T-cell (primary cell): ENCODE results near the gene ZMAT2. TPM values are rescaled to one million over a fixed set of nuclear protein-coding genes. Genes with fewer than 3 reads are reported as not detected.

ENCODE experiments used
- ATAC-seq, 4 experiments: fragments of 200-7000 bp in 3 of 4; fragments of 150-1000 bp in 1 of 4; cut with Tn5 transposase; replicated peaks in 1 of 4; 1 replicate in 3 of 4; 2 replicates in 1 of 4; pipeline ENCODE4 v1.10.0; 2021; ENCODE audit warnings: moderate library complexity in 3 of 4, mild to moderate bottlenecking in 2 of 4, moderate number of reproducible peaks in 1 of 4
- CTCF ChIA-PET, 2 donors: fragments of 300-600 bp; sonication (Branson Sonifier 250); formaldehyde crosslinking; loops; one replicate each; lab custom pipeline; 2022; ENCODE audit warnings: antibody characterized with exemption in 2 of 2; lab: Charles Lee
- POLR2A ChIA-PET, 2 donors: fragments of 300-600 bp; sonication (Branson Sonifier 250); formaldehyde crosslinking; loops; one replicate each; lab custom pipeline; 2022; ENCODE audit warnings: antibody characterized with exemption in 2 of 2; lab: Charles Lee
- DNase-seq, 35 experiments: peaks; one replicate each; pipeline versions ENCODE4 v3.0.0 to v3.0.0-alpha.2; 2013 to 2023
- H3K27ac ChIP-seq: one replicate; pipeline ENCODE4 v1.5.1; 2013; ENCODE audit warnings: low read length
- H3K27me3 ChIP-seq, 2 experiments: replicated peaks in 1 of 2; 1 replicate in 1 of 2; 2 replicates in 1 of 2; pipeline versions ENCODE4 v1.6.1 to v1.7.0; 2013; ENCODE audit warnings: low read length in 1 of 2, mixed read lengths in 1 of 2; ENCODE audit not compliant: control insufficient read depth in 2 of 2, insufficient read depth in 2 of 2; ENCODE audit errors: extremely low read depth in 1 of 2
- H3K36me3 ChIP-seq, 2 donors: 1 replicate in 1 of 2; 2 replicates in 1 of 2; pipeline versions ENCODE4 v1.6.1 to v1.7.0; 2013; ENCODE audit warnings: low read length in 1 of 2; ENCODE audit not compliant: control insufficient read depth in 2 of 2, insufficient read depth in 1 of 2; ENCODE audit errors: extremely low read depth in 1 of 2
- H3K4me1 ChIP-seq, 2 experiments: 1 replicate in 1 of 2; 2 replicates in 1 of 2; pipeline versions ENCODE4 v1.6.1 to v1.7.0; 2013; ENCODE audit warnings: low read length in 2 of 2, mixed read lengths in 1 of 2; ENCODE audit not compliant: insufficient read depth in 2 of 2, control insufficient read depth in 1 of 2; ENCODE audit errors: extremely low read depth in 1 of 2
- H3K4me3 ChIP-seq, 2 donors: 1 replicate in 1 of 2; 2 replicates in 1 of 2; pipeline versions ENCODE4 v1.5.1 to v1.7.0; 2013; ENCODE audit warnings: mild to moderate bottlenecking in 2 of 2, low read length in 1 of 2, moderate library complexity in 1 of 2; ENCODE audit not compliant: control insufficient read depth in 1 of 2; ENCODE audit errors: extremely low read depth in 1 of 2
- H3K9me3 ChIP-seq: 2 replicates; pipeline ENCODE4 v1.7.0; 2013
- H3K27ac Mint-ChIP-seq, 2 donors: one replicate each; pipeline ENCODE4 v1.8.0; 2020 to 2021; ENCODE audit warnings: mild to moderate bottlenecking in 2 of 2, mixed read lengths in 2 of 2
- H3K27me3 Mint-ChIP-seq, 2 donors: one replicate each; pipeline ENCODE4 v1.8.0; 2021 to 2022; ENCODE audit warnings: mixed read lengths in 2 of 2
- H3K36me3 Mint-ChIP-seq: one replicate; pipeline ENCODE4 v1.8.0; 2021; ENCODE audit warnings: mixed read lengths
- H3K4me1 Mint-ChIP-seq, 3 donors: one replicate each; pipeline ENCODE4 v1.8.0; 2020 to 2022; ENCODE audit warnings: mixed read lengths in 3 of 3, mild to moderate bottlenecking in 1 of 3
- H3K4me3 Mint-ChIP-seq, 3 donors: one replicate each; pipeline ENCODE4 v1.8.0; 2020 to 2022; ENCODE audit warnings: mild to moderate bottlenecking in 3 of 3, mixed read lengths in 3 of 3, moderate library complexity in 3 of 3
- H3K9me3 Mint-ChIP-seq, 3 donors: one replicate each; pipeline ENCODE4 v1.8.0; 2020 to 2022; ENCODE audit warnings: mixed read lengths in 3 of 3
- WGBS: methylation state at CpG from one replicate; pipeline ENCODE4 v1.1.5; 2013; ENCODE audit warnings: missing lambda C conversion rate; ENCODE audit not compliant: insufficient coverage; 5-methylcytosine and 5-hydroxymethylcytosine counted together
- total RNA-seq, 35 experiments: library from RNA in 6 of 35; stranded (reverse) in 6 of 35; fragments of 120-200 nt in 1 of 35; gene quantifications; one replicate each; pipeline versions ENCODE4 v1.2.1 to v1.2.4 and lab custom pipeline; 2013 to 2026

ZMAT2 gene
- total RNA-seq, 5 donors from 2014 or later (not counting 1 experiment from before 2014, with no cell fraction given) = 39.9 to 59.5 (median 58.0) TPM

- Mint-ChIP-seq H3K4me3 (no peak overlapping the region), H3K27ac (peak overlapping the region in 1 of 2 donors; percentile 0), H3K27me3 (no peaks in the 10 kb centered on the region), H3K4me1 (no peaks in the 10 kb centered on the region), H3K36me3 (peaks cover 50% of the 10 kb centered on the region), H3K9me3 (no peaks in the 10 kb centered on the region)
- ChIA-PET POLR2A (interaction anchor here in 1 of 2 donors (0.8 kb wide), 1 partner anchor 9 kb away, joined by 4 read pairs; the partner anchor contains the start of gene WDR55), CTCF (interaction anchor here (0.6 to 0.7 kb wide), 4 partner anchors 281 to 558 kb away, joined by 3 to 5 read pairs (median 4); no protein-coding TSS in a partner anchor)
- H3K9me3 ChIP-seq = no peaks in the 10 kb centered on the region
- no peaks in the 10 kb centered on the region for H3K4me1 ChIP-seq
- ATAC-seq (no peak), DNase-seq (no peak)
- WGBS = 97% methylated on average over 4 of the region's 4 CpGs
- no peaks in the 10 kb centered on the region for H3K27me3 ChIP-seq
- H3K36me3 ChIP-seq = peaks cover 10 to 84% of the 10 kb centered on the region in 2 donors
- no peak overlapping the region for H3K27ac ChIP-seq
- no peak overlapping the region for H3K4me3 ChIP-seq
Measured at GRCh38 chr5:140674629-140675028, 25.6 kb upstream of the ZMAT2 start.

- Histone ChIP-seq H3K36me3 (peaks cover 8 to 91% of the 10 kb centered on the region in 2 donors), H3K4me1 (no peaks in the 10 kb centered on the region), H3K27me3 (no peaks in the 10 kb centered on the region), H3K27ac (no peak overlapping the region), H3K4me3 (no peak overlapping the region), H3K9me3 (no peaks in the 10 kb centered on the region)
- 100% methylated on average over 1 of the region's 3 CpGs for WGBS
- Mint-ChIP-seq H3K27me3 (no peaks in the 10 kb centered on the region), H3K4me1 (no peaks in the 10 kb centered on the region), H3K36me3 (peaks cover 55% of the 10 kb centered on the region), H3K9me3 (no peaks in the 10 kb centered on the region), H3K27ac (no peak overlapping the region), H3K4me3 (no peak overlapping the region)
- ATAC-seq (no peak), DNase-seq (no peak)
- ChIA-PET CTCF (no interaction called here), POLR2A (no interaction called here)
Measured at GRCh38 chr5:140677947-140678346, 22.3 kb upstream of the ZMAT2 start.

GRCh38 chr5:140678993-140679392 is 21.3 kb upstream of the ZMAT2 start:
- POLR2A ChIA-PET = interaction anchor here in 1 of 2 donors (0.5 kb wide), 1 partner anchor 8 kb away, joined by 3 read pairs; no protein-coding TSS in a partner anchor

GRCh38 chr5:140690376-140690932 is 9.8 kb upstream of the ZMAT2 start:
- Histone ChIP-seq H3K4me1 (peaks cover 17 to 24% of the 10 kb centered on the region in 2 experiments), H3K36me3 (peaks cover 7 to 37% of the 10 kb centered on the region in 2 donors), H3K27me3 (no peaks in the 10 kb centered on the region), H3K4me3 (peak overlapping the region; percentile 85 to 95), H3K27ac (peak overlapping the region; percentile 75), H3K9me3 (no peaks in the 10 kb centered on the region)
- CTCF ChIA-PET = interaction anchor here in 1 of 2 donors (0.6 to 1.8 kb wide), 4 partner anchors 10 to 221 kb away, joined by 3 to 13 read pairs (median 6); partner anchors contain the start of genes IK, NDUFA2 and ZMAT2
- DNase-seq (no peak), ATAC-seq (no peak)
- Mint-ChIP-seq H3K4me3 (peak overlapping the region; percentile 99 to 100 (median 99)), H3K36me3 (peaks cover 29% of the 10 kb centered on the region), H3K27me3 (no peaks in the 10 kb centered on the region), H3K9me3 (no peaks in the 10 kb centered on the region), H3K4me1 (peaks cover 47 to 50% (median 50%) of the 10 kb centered on the region in 3 donors), H3K27ac (peak overlapping the region; percentile 99)
- 63% methylated on average over 3 of the region's 8 CpGs for WGBS
- POLR2A ChIA-PET = interaction anchor here (0.6 to 1.5 kb wide), 5 partner anchors 10 to 133 kb away, joined by 3 to 6 read pairs (median 3); partner anchors contain the start of genes ZMAT2 (in 2 of the 2), IK (in 1 of the 2), NDUFA2 (in 1 of the 2) and SRA1 (in 1 of the 2)

More at GRCh38 chr5:140678993-140679392, 21.3 kb upstream of the ZMAT2 start:
- ATAC-seq (no peak), DNase-seq (no peak)
- no peak overlapping the region for H3K4me3 Mint-ChIP-seq
- H3K27ac ChIP-seq = no peak overlapping the region
- H3K9me3 Mint-ChIP-seq = no peaks in the 10 kb centered on the region
- H3K4me3 ChIP-seq = no peak overlapping the region
- no peaks in the 10 kb centered on the region for H3K9me3 ChIP-seq
- no peak overlapping the region for H3K27ac Mint-ChIP-seq
- no peaks in the 10 kb centered on the region for H3K4me1 ChIP-seq
- H3K27me3 ChIP-seq = no peaks in the 10 kb centered on the region
- 100% methylated on average over 1 of the region's 7 CpGs for WGBS
- CTCF ChIA-PET = interaction anchor here in 1 of 2 donors (0.6 kb wide), 1 partner anchor 19 kb away, joined by 3 read pairs; no protein-coding TSS in a partner anchor
- H3K36me3 ChIP-seq = peaks cover 4 to 86% of the 10 kb centered on the region in 2 donors
- H3K36me3 Mint-ChIP-seq = peaks cover 58% of the 10 kb centered on the region
- H3K27me3 Mint-ChIP-seq = no peaks in the 10 kb centered on the region
- no peaks in the 10 kb centered on the region for H3K4me1 Mint-ChIP-seq

GRCh38 chr5:140690941-140691924 is 9.0 kb upstream of the ZMAT2 start, which contains the start of the genes HARS1 and HARS2:
Gene HARS1, minus strand, starts transcription at chr5:140691370. Its CDS starts 66 bp downstream, at chr5:140691304.
Gene HARS2, plus strand, starts transcription at chr5:140691455. Its CDS starts 194 bp downstream, at chr5:140691649.
- peak; percentile 95 to 96 (median 96) for ATAC-seq
- peak within 1 kb of the TSS; percentile 99 for H3K27ac Mint-ChIP-seq
- peak; percentile 59 to 88 (median 75) for DNase-seq
- Histone ChIP-seq H3K4me3 (peak within 1 kb of the TSS; percentile 85 to 95), H3K27ac (peak within 1 kb of the TSS; percentile 75), H3K4me1 (peaks cover 17 to 24% of the 10 kb centered on the region in 2 experiments), H3K9me3 (no peaks in the 10 kb centered on the region), H3K27me3 (no peaks in the 10 kb centered on the region), H3K36me3 (peaks cover 7 to 45% of the 10 kb centered on the region in 2 donors)
- H3K9me3 Mint-ChIP-seq = no peaks in the 10 kb centered on the region
- ChIA-PET POLR2A (interaction anchor here (0.6 to 1.5 kb wide), 7 partner anchors 9 to 901 kb away, joined by 3 to 6 read pairs (median 3); partner anchors contain the start of genes ZMAT2 (in 2 of the 2), ANKHD1 (in 1 of the 2), IK (in 1 of the 2) and NDUFA2 (in 1 of the 2)), CTCF (interaction anchor here in 1 of 2 donors (0.6 to 1.8 kb wide), 4 partner anchors 9 to 222 kb away, joined by 3 to 13 read pairs (median 6); partner anchors contain the start of genes IK, NDUFA2 and ZMAT2)
- peaks cover 47 to 50% (median 50%) of the 10 kb centered on the region in 3 donors for H3K4me1 Mint-ChIP-seq
- under 1% methylated on average over 60 of the region's 61 CpGs for WGBS
- peaks cover 35% of the 10 kb centered on the region for H3K36me3 Mint-ChIP-seq
- H3K27me3 Mint-ChIP-seq = no peaks in the 10 kb centered on the region
- peak within 1 kb of the TSS; percentile 99 to 100 (median 99) for H3K4me3 Mint-ChIP-seq
